Measurements from ENCODE around the gene ASB5.

GRCh38 chr4:176306837-176307665 lies 38.0 kb upstream of the ASB5 start:
- TF ChIP-seq CTCF (conservative IDR thresholded peaks at IDR 0.05; ENCODE audit: low read length) (no peak), EZH2phosphoT487 (IDR thresholded peaks at IDR 0.05; ENCODE audit: borderline replicate concordance) (no peak)
